IPS-18c (cell line): ENCODE data around the gene KBTBD2.
"Not testable (repeated sequence)": the region's sequence is repeated elsewhere in the genome, so short reads cannot be mapped to it uniquely, and the experiment has no call there.

Experiments used
- H3K4me3 ChIP-seq: 2 replicates; pipeline ENCODE4 v1.7.0; 2013; ENCODE audit warnings: low read depth, mild to moderate bottlenecking, low read length, moderate library complexity; ENCODE audit not compliant: insufficient read depth
- H3K9me3 ChIP-seq: one replicate; pipeline ENCODE4 v1.6.1; 2013; ENCODE audit warnings: mild to moderate bottlenecking, low read length, moderate library complexity; ENCODE audit not compliant: control insufficient read depth, insufficient read depth

Gene KBTBD2

GRCh38 chr7:32897376-32897775, 5.8 kb upstream of the KBTBD2 start:
- not testable (repeated sequence) for H3K4me3 ChIP-seq, H3K9me3 ChIP-seq

GRCh38 chr7:32896564-32897347, 5.2 kb upstream of the KBTBD2 start:
- Histone ChIP-seq H3K4me3 (no peak overlapping the region), H3K9me3 (no peaks in the 10 kb centered on the region)

- Histone ChIP-seq H3K4me3 (no peak overlapping the region), H3K9me3 (no peaks in the 10 kb centered on the region)
Measured at GRCh38 chr7:32894171-32894570, 2.6 kb upstream of the KBTBD2 start.

- H3K9me3 ChIP-seq = no peaks in the 10 kb centered on the region
- H3K4me3 ChIP-seq = no peak overlapping the region
Measured at GRCh38 chr7:32893722-32894121, 2.2 kb upstream of the KBTBD2 start.

- Histone ChIP-seq H3K9me3 (no peaks in the 10 kb centered on the region), H3K4me3 (no peak overlapping the region)
Measured at GRCh38 chr7:32893207-32893524, 1.6 kb upstream of the KBTBD2 start.

- no peaks in the 10 kb centered on the region for H3K9me3 ChIP-seq
Measured at GRCh38 chr7:32892521-32893206, 1.1 kb upstream of the KBTBD2 start.

GRCh38 chr7:32891800-32892520, 400 bp upstream of the KBTBD2 start:
- H3K9me3 ChIP-seq = no peaks in the 10 kb centered on the region
- peak overlapping the region; percentile 87 for H3K4me3 ChIP-seq

More at GRCh38 chr7:32892521-32893206, 1.1 kb upstream of the KBTBD2 start:
- peak overlapping the region; percentile 72 for H3K4me3 ChIP-seq

GRCh38 chr7:32890793-32891042, 842 bp downstream of the KBTBD2 start:
- H3K4me3 ChIP-seq = peak overlapping the region; percentile 87

GRCh38 chr7:32890010-32890792, 1.4 kb downstream of the KBTBD2 start:
- Histone ChIP-seq H3K4me3 (peak overlapping the region; percentile 87), H3K9me3 (no peaks in the 10 kb centered on the region)

More at GRCh38 chr7:32890793-32891042, 842 bp downstream of the KBTBD2 start:
- no peaks in the 10 kb centered on the region for H3K9me3 ChIP-seq

GRCh38 chr7:32888505-32888904, 3.1 kb downstream of the KBTBD2 start:
- H3K9me3 ChIP-seq = no peaks in the 10 kb centered on the region
- H3K4me3 ChIP-seq = no peak overlapping the region

GRCh38 chr7:32887395-32887794, 4.2 kb downstream of the KBTBD2 start:
- H3K9me3 ChIP-seq = no peaks in the 10 kb centered on the region
- no peak overlapping the region for H3K4me3 ChIP-seq

- H3K4me3 ChIP-seq = no peak overlapping the region
- H3K9me3 ChIP-seq = no peaks in the 10 kb centered on the region
Measured at GRCh38 chr7:32881074-32881982, 10.2 kb downstream of the KBTBD2 start.

GRCh38 chr7:32879460-32879859, 12.1 kb downstream of the KBTBD2 start:
- no peak overlapping the region for H3K4me3 ChIP-seq
- no peaks in the 10 kb centered on the region for H3K9me3 ChIP-seq

GRCh38 chr7:32878023-32878422, 13.5 kb downstream of the KBTBD2 start:
- not testable (repeated sequence) for H3K9me3 ChIP-seq, H3K4me3 ChIP-seq

GRCh38 chr7:32872421-32872820, 19.1 kb downstream of the KBTBD2 start:
- H3K9me3 ChIP-seq = no peaks in the 10 kb centered on the region
- H3K4me3 ChIP-seq = no peak overlapping the region

GRCh38 chr7:32871624-32872371, 19.8 kb downstream of the KBTBD2 start:
- Histone ChIP-seq H3K4me3 (no peak overlapping the region), H3K9me3 (no peaks in the 10 kb centered on the region)
